Stomach smooth muscle (tissue), 2 donors: ENCODE results near the gene CDC25B.

Experiments
- H3K27ac ChIP-seq: one replicate; pipeline ENCODE4 v1.7.0; 2013; ENCODE audit warnings: mild to moderate bottlenecking, low read length, inconsistent platforms
- H3K27me3 ChIP-seq, 2 donors: one replicate each; pipeline ENCODE4 v1.7.0; 2013; ENCODE audit warnings: low read length in 2 of 2; ENCODE audit not compliant: insufficient read depth in 2 of 2, control insufficient read depth in 1 of 2
- H3K36me3 ChIP-seq, 2 donors: one replicate each; pipeline ENCODE4 v1.7.0; 2013; ENCODE audit warnings: low read length in 2 of 2; ENCODE audit not compliant: control insufficient read depth in 2 of 2, insufficient read depth in 2 of 2
- H3K4me1 ChIP-seq: one replicate; pipeline ENCODE4 v1.7.0; 2013; ENCODE audit warnings: low read length; ENCODE audit not compliant: control insufficient read depth, insufficient read depth
- H3K4me3 ChIP-seq, 2 donors: one replicate each; pipeline ENCODE4 v1.7.0; 2013; ENCODE audit warnings: low read length in 2 of 2
- H3K9ac ChIP-seq, 2 donors: one replicate each; pipeline ENCODE4 v1.7.0; 2013; ENCODE audit warnings: low read length in 2 of 2, mild to moderate bottlenecking in 1 of 2
- H3K9me3 ChIP-seq, 2 donors: one replicate each; pipeline ENCODE4 v1.7.0; 2013; ENCODE audit warnings: low read length in 2 of 2; ENCODE audit not compliant: control insufficient read depth in 2 of 2
- donor health status: healthy.
- donor health status: Pancreatic carcinoma.

The CDC25B gene

GRCh38 chr20:3777381-3777715 is 18.8 kb upstream of the CDC25B start:
- peak overlapping the region; percentile 63 to 68 for H3K9ac ChIP-seq
- no peak overlapping the region for H3K27ac ChIP-seq
- no peaks in the 10 kb centered on the region for H3K36me3 ChIP-seq
- peak overlapping the region; percentile 67 to 76 for H3K4me3 ChIP-seq
- H3K9me3 ChIP-seq = no peaks in the 10 kb centered on the region
- peaks cover 21% of the 10 kb centered on the region for H3K4me1 ChIP-seq
- no peaks in the 10 kb centered on the region for H3K27me3 ChIP-seq

DNA sequence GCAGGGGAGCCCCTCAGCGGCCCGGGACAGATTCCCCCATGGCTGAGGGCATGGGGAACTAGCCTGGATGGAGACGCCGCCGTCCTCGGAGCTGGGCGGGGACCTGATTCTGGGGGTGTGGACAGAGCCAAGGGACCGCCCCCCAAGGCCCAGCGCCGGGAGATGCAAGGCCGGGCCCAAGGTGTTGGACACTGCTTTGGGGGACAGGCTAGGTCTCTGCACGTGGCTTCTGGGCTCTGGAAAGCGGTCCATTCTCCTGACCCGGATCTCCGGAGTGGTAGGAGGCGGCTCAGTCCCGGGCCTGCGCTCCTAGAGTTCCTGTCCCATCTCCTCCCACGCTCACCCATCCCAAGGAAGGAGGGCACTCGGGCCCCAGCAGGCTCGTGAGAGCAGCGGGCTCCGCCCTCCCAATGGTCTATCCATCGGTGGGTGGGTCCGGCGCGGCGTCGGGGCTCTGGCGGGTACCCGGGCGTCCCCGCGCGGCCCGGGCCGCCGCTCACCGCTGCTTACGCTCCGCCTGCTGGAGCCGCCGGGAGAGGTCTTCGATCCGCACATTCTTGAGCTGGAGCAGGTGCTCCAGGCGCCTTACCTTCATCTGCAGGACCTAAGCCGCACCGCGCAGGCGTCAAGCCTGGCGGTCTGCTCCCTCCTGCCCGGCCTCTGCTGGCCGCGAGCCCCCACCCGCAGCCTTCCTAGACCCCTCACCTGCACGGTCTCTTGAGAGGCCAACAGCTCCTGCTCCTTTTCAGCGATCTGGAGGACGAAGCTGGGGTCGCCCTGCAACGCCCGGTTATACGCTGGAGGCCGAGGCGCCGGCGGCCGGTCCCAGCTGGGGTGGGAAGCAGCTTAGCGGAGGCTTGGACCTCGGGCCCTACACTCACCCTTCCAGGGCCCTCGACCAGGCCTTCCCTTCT is 18.1 kb upstream of the CDC25B start:
- H3K4me1 ChIP-seq = peaks cover 21% of the 10 kb centered on the region
- peak overlapping the region; percentile 63 to 68 for H3K9ac ChIP-seq
- no peaks in the 10 kb centered on the region for H3K36me3 ChIP-seq
- H3K4me3 ChIP-seq = peak overlapping the region; percentile 67 to 76
- H3K27ac ChIP-seq = no peak overlapping the region
- H3K27me3 ChIP-seq = no peaks in the 10 kb centered on the region
- H3K9me3 ChIP-seq = no peaks in the 10 kb centered on the region

- peaks cover 30% of the 10 kb centered on the region for H3K4me1 ChIP-seq
- H3K9ac ChIP-seq = no peak overlapping the region
- no peaks in the 10 kb centered on the region for H3K36me3 ChIP-seq
- H3K27me3 ChIP-seq = no peaks in the 10 kb centered on the region
- no peak overlapping the region for H3K27ac ChIP-seq
- no peaks in the 10 kb centered on the region for H3K9me3 ChIP-seq
- no peak overlapping the region for H3K4me3 ChIP-seq
Measured at GRCh38 chr20:3778976-3779375, 17.1 kb upstream of the CDC25B start.

- H3K27me3 ChIP-seq = no peaks in the 10 kb centered on the region
- H3K9me3 ChIP-seq = no peaks in the 10 kb centered on the region
- H3K4me3 ChIP-seq = peak within 1 kb of the TSS; percentile 61 to 74
- peaks cover 53% of the 10 kb centered on the region for H3K4me1 ChIP-seq
- peak within 1 kb of the TSS; percentile 55 for H3K27ac ChIP-seq
- H3K9ac ChIP-seq = no peak within 1 kb of the TSS
- H3K36me3 ChIP-seq = no peaks in the 10 kb centered on the region
Measured at GRCh38 chr20:3781153-3781910, 14.8 kb upstream of the CDC25B start, which contains the start of gene SPEF1. Gene SPEF1 (minus strand): TSS chr20:3781448. CDS start chr20:3781287, 161 bp downstream.

DNA sequence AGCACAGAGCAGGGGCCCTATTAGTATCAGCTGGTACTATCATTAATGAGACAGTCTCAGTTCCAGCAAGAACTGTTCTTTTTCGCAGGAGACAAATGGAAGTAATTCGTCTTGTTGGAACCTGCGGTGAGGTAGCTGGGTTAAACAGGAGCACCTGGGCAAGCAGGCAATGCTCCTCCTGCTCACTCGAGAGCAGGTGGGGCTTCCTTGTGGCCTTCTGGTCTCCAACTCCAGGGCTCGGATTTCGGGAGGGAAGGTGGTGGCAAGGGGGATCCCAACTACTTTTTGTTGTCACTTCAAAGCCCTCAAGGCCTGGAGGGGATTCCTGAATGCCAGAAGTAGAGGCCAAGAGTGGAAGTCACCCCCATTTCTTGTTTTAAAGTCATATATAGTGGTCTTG is 13.5 kb upstream of the CDC25B start:
- Histone ChIP-seq H3K9ac (no peak overlapping the region), H3K36me3 (no peaks in the 10 kb centered on the region), H3K9me3 (no peaks in the 10 kb centered on the region), H3K4me3 (no peak overlapping the region), H3K27ac (no peak overlapping the region), H3K27me3 (no peaks in the 10 kb centered on the region), H3K4me1 (peaks cover 46% of the 10 kb centered on the region)

GRCh38 chr20:3783068-3783489 is 13.0 kb upstream of the CDC25B start:
- Histone ChIP-seq H3K9ac (no peak overlapping the region), H3K9me3 (no peaks in the 10 kb centered on the region), H3K4me3 (no peak overlapping the region), H3K27ac (no peak overlapping the region), H3K27me3 (no peaks in the 10 kb centered on the region), H3K4me1 (peaks cover 42% of the 10 kb centered on the region), H3K36me3 (no peaks in the 10 kb centered on the region)

- H3K27ac ChIP-seq = no peak overlapping the region
- no peaks in the 10 kb centered on the region for H3K36me3 ChIP-seq
- H3K4me1 ChIP-seq = peaks cover 36% of the 10 kb centered on the region
- H3K9ac ChIP-seq = peak overlapping the region in 1 of 2 donors; percentile 29
- H3K9me3 ChIP-seq = no peaks in the 10 kb centered on the region
- H3K4me3 ChIP-seq = no peak overlapping the region
- no peaks in the 10 kb centered on the region for H3K27me3 ChIP-seq
Measured at GRCh38 chr20:3783511-3784195, 12.5 kb upstream of the CDC25B start.

DNA sequence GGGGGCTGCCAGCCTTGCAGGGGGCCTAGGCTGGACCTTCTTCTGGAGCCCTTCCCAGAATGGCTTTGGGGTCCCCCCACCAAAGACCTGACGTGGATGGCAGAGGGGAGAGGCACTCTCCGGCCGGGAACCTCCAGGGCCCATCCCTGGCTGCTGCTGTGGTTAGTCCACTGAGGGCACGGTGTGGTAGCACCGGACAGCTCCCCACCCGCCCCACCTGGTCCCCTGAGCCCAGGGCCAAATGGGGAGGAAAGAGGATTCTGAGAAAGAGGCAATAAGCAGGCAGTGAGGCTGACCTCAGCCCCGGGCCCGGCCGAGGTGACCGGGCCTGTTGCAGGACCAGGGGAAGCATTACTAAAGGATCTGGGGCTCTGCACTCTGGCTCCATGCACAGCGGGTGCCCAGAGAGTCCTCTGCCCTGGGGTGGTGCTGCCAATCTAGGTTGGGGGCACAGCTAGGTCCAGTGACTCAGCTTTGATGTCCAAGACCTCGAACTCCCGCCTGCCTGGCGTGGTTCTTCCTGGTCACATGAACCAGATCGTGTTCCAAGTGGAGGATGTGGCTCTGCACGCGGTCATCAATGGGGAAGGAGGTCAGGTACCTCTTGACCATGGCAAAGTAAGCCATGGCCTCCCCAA is 11.8 kb upstream of the CDC25B start:
- no peaks in the 10 kb centered on the region for H3K9me3 ChIP-seq
- H3K4me3 ChIP-seq = peak overlapping the region; percentile 22 to 85
- no peaks in the 10 kb centered on the region for H3K36me3 ChIP-seq
- peaks cover 36% of the 10 kb centered on the region for H3K4me1 ChIP-seq
- H3K27me3 ChIP-seq = no peaks in the 10 kb centered on the region
- H3K9ac ChIP-seq = peak overlapping the region; percentile 1 to 72
- H3K27ac ChIP-seq = no peak overlapping the region

GRCh38 chr20:3784863-3785239 is 11.3 kb upstream of the CDC25B start:
- H3K4me1 ChIP-seq = peaks cover 36% of the 10 kb centered on the region
- H3K9me3 ChIP-seq = no peaks in the 10 kb centered on the region
- H3K4me3 ChIP-seq = peak overlapping the region; percentile 57 to 85
- peak overlapping the region; percentile 6 for H3K27ac ChIP-seq
- H3K9ac ChIP-seq = peak overlapping the region; percentile 49 to 72
- H3K27me3 ChIP-seq = no peaks in the 10 kb centered on the region
- no peaks in the 10 kb centered on the region for H3K36me3 ChIP-seq
